Kidney epithelial cell (primary cell): ENCODE measurements around the gene FUBP1. TPM values are rescaled to one million over a fixed set of nuclear protein-coding genes. Genes with fewer than 3 reads are reported as not detected.

Experiments
- DNase-seq: peaks from one replicate; pipeline ENCODE4 v3.0.0-alpha.2; 2010; ENCODE audit warnings: low read depth
- H3K27me3 ChIP-seq: 2 replicates; pipeline ENCODE4 v1.6.0; 2011; ENCODE audit warnings: low read length; ENCODE audit not compliant: control insufficient read depth, insufficient read depth
- H3K36me3 ChIP-seq: 2 replicates; pipeline ENCODE4 v1.5.1; 2011; ENCODE audit warnings: low read length; ENCODE audit not compliant: control insufficient read depth, insufficient read depth
- H3K4me3 ChIP-seq: 2 replicates; pipeline ENCODE4 v1.5.1; 2011; ENCODE audit warnings: low read depth, mild to moderate bottlenecking, control low read depth, low read length
- CTCF ChIP-seq: IDR thresholded peaks from 2 replicates; pipeline ENCODE4 v1.5.1; 2011; ENCODE audit warnings: mild to moderate bottlenecking, moderate library complexity, low read length, control low read depth, inconsistent platforms; ENCODE audit not compliant: insufficient read depth, poor library complexity, severe bottlenecking
- total RNA-seq: library from RNA; depleted of rRNA; stranded (reverse); fragments of >200 nt; gene quantifications from 2 replicates; pipeline ENCODE4 v1.2.3, GENCODE V29; 2015

Gene FUBP1
- total RNA-seq, 1 donor from 2014 or later = 102 TPM

- DNase-seq = no peak
- Histone ChIP-seq H3K4me3 (no peak overlapping the region), H3K27me3 (no peaks in the 10 kb centered on the region), H3K36me3 (no peaks in the 10 kb centered on the region)
- no peak for TF ChIP-seq CTCF
Observed at GRCh38 chr1:77970192-77970591, 8.7 kb downstream of the FUBP1 start.

GRCh38 chr1:77966291-77966690, 12.6 kb downstream of the FUBP1 start:
- no peaks in the 10 kb centered on the region for H3K27me3 ChIP-seq
- no peak for DNase-seq
- H3K36me3 ChIP-seq = no peaks in the 10 kb centered on the region
- H3K4me3 ChIP-seq = no peak overlapping the region
- no peak for TF ChIP-seq CTCF

GRCh38 chr1:77961392-77961791, 17.5 kb downstream of the FUBP1 start:
- no peaks in the 10 kb centered on the region for H3K27me3 ChIP-seq
- DNase-seq = no peak
- H3K36me3 ChIP-seq = peaks cover 1% of the 10 kb centered on the region
- no peak for TF ChIP-seq CTCF
- H3K4me3 ChIP-seq = no peak overlapping the region

GRCh38 chr1:77958850-77959249, 20.0 kb downstream of the FUBP1 start:
- TF ChIP-seq CTCF = no peak
- H3K36me3 ChIP-seq = peaks cover 1% of the 10 kb centered on the region
- DNase-seq = no peak
- H3K4me3 ChIP-seq = no peak overlapping the region
- no peaks in the 10 kb centered on the region for H3K27me3 ChIP-seq

- no peak overlapping the region for H3K4me3 ChIP-seq
- no peaks in the 10 kb centered on the region for H3K27me3 ChIP-seq
- H3K36me3 ChIP-seq = peaks cover 1% of the 10 kb centered on the region
- no peak for DNase-seq
- no peak for TF ChIP-seq CTCF
Observed at GRCh38 chr1:77958391-77958790, 20.5 kb downstream of the FUBP1 start.

- no peaks in the 10 kb centered on the region for H3K27me3 ChIP-seq
- no peak for TF ChIP-seq CTCF
- peaks cover 3% of the 10 kb centered on the region for H3K36me3 ChIP-seq
- no peak overlapping the region for H3K4me3 ChIP-seq
- no peak for DNase-seq
Observed at GRCh38 chr1:77956464-77956863, 22.4 kb downstream of the FUBP1 start.
